ENCODE measurements around the gene NDUFB2. TPM values are rescaled to one million over a fixed set of nuclear protein-coding genes. Genes with fewer than 3 reads are reported as not detected.
"Not testable (repeated sequence)": the region's sequence is repeated elsewhere in the genome, so short reads cannot be mapped to it uniquely, and the experiment has no call there.

The NDUFB2 gene
- total RNA-seq, 1 donor from 2014 or later, result 217 TPM

DNA sequence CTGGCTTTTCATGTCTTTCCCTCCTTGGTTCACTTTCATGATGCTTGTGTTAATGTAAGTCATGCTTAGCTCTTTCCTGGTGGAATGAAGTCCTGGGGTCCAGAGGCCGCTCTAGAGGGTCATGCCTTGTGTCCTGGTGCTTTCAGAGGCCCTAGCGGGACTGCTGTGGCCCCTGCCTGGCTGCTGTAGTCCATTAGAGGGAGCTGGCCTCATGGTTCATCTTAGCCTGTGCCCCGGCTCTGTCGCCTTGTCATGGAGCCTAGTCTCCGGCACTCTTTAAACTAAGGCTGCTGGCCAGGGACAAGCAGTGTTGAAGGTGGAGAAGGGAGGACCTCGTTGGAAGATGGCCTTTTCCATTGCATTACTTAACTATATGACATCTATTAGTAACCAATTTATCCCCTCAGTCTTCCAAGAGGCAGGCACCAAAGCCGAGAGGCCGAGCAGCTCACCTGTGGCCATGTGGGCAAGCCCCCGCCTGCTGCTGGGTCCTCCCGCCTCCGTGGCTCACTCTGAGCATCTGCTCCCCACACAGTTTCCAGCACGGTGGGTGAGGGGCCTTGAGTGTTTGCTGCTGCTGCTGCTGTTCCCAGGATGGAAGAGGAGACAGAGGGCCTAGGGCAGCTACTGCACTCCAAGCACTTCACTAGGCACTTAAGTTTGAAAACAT lies 5.0 kb upstream of the NDUFB2 start:
- no peak for DNase-seq

GRCh38 chr7:140693849-140694248 lies 2.7 kb upstream of the NDUFB2 start:
- DNase-seq, result not testable (repeated sequence)

GRCh38 chr7:140694592-140694991 lies 1.9 kb upstream of the NDUFB2 start:
- no peak for DNase-seq

DNA sequence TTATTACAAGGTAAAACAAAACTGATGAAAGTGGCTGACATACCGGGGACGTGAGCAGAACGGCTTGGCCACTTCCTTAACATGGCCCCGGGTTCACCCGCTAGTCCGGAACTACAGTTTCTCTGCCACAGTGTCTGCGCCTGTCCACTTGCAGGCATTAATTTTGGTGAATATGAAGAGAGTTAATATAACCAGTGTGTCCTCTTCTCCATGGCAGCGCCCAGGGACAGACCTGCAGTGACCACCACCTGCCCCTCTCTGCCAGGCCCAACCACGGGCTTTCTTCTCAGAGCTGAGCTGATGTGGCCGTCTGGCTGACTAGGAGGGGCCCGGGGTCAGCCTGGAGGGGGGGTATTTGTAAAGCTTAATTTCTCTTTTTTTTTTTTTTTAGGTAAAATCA lies 1.1 kb upstream of the NDUFB2 start:
- DNase-seq, result no peak

- DNase-seq, result peak; percentile 95
Measured at GRCh38 chr7:140696024-140696679, 356 bp upstream of the NDUFB2 start.

DNA sequence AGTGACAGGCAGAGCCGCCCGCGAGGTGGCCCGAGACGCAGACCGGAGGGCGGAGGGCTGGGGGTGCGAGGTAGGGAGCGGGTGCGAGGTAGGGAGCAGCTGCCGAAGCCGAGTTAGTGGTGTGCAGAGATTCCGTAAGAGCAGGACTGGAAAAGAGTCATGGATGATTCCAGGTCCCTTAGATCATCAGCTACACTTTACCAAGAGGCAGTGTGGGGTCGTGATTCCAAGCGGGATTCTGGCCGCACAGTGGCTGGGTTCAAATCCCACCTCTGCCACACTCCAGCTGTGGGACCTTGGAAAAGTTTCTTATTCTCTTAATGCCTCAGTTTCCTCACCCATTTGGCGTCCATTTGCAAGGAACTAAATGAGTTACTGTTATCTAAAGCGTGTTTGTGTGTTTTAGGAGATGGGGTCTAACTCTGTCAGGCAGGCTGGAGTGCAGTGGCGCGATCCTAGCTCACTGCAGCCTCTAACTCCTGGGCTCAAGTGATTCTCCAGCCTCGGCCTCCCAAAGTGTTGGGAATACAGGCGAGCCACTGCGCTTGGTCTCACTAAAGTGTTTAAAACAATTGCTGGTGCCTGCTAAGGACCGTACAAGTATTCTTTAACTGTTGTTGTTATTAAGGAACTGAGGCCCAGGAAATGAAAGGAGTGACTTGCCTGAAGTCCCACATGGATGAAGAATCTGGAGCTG lies 1.1 kb downstream of the NDUFB2 start:
- DNase-seq, result no peak

DNA sequence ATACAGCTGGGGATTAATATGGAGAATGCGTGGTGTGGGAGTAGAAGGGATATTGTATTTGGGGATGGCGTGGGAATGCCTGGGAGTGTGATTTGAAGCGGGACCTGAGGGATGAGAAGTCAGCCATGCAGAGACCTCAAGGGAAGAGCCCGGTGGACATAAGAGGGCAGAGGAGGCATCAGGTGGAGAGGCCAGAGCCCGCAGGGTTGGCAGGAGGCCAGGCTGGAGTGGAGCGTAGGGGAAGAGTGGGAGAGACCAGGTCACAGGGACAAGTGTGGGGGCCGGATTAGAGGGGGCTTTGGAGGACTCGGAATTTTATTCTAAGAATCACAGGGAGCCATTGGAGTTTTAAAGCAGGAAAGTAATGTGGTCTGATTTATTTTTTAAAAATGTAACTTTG lies 2.0 kb downstream of the NDUFB2 start:
- no peak for DNase-seq

- DNase-seq, result no peak
Measured at GRCh38 chr7:140702774-140703173, 6.3 kb downstream of the NDUFB2 start.

DNA sequence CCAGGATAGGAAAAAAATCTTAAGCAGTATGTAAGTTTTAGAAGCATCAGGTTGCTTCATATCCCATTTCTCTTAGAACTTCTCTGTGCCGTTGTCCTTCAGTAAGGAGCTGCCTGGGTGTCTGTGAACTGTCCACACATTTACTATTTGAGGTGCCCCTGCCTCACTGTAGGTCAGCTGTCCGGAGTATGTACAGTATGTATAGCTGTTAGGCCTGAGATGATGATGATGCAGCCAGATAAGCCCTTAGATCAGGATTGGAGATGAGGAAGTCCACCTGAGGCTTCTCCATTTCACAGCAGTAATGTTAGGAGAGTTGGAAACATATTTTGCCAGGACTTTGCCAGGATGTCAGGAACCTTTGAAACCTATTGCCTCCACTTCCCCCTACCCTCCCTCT lies 7.7 kb downstream of the NDUFB2 start:
- DNase-seq, result no peak

- DNase-seq, result no peak
Measured at GRCh38 chr7:140707132-140707531, 10.6 kb downstream of the NDUFB2 start.

- not testable (repeated sequence) for DNase-seq
Measured at GRCh38 chr7:140708764-140709163, 12.3 kb downstream of the NDUFB2 start.

- DNase-seq, result not testable (repeated sequence)
Measured at GRCh38 chr7:140712392-140712791, 15.9 kb downstream of the NDUFB2 start.

- DNase-seq, result no peak
Measured at GRCh38 chr7:140714331-140715040, 18.0 kb downstream of the NDUFB2 start.

DNA sequence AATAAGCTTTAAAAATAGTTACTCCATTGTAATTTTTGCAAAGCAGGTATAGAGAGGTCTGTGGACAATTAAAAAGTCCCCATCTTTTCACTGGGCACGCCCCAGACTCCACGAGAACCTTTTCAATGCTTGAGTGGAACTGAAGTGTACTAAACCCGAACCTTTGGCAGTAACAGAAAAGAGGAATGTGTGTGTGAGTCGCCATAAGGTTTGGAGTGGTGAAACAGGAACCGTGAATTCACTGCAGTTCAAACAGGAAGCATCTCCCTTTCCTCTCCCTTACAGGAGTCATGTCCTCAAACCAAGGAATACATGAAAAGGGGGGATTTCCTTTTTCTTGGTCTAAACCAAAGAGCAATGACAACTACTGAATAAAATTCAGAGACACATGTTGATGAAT lies 23.2 kb downstream of the NDUFB2 start:
- DNase-seq, result peak; percentile 46

GRCh38 chr7:140722254-140722653 lies 25.7 kb downstream of the NDUFB2 start:
- no peak for DNase-seq

GRCh38 chr7:140723006-140723405 lies 26.5 kb downstream of the NDUFB2 start:
- no peak for DNase-seq

- DNase-seq, result no peak
Measured at GRCh38 chr7:140723574-140723973, 27.1 kb downstream of the NDUFB2 start.

GRCh38 chr7:140724706-140725105 lies 28.2 kb downstream of the NDUFB2 start:
- no peak for DNase-seq

GRCh38 chr7:140726281-140726680 lies 29.8 kb downstream of the NDUFB2 start:
- peak; percentile 39 for DNase-seq

- no peak for DNase-seq
Measured at GRCh38 chr7:140732416-140732815, 35.9 kb downstream of the NDUFB2 start.

DNA sequence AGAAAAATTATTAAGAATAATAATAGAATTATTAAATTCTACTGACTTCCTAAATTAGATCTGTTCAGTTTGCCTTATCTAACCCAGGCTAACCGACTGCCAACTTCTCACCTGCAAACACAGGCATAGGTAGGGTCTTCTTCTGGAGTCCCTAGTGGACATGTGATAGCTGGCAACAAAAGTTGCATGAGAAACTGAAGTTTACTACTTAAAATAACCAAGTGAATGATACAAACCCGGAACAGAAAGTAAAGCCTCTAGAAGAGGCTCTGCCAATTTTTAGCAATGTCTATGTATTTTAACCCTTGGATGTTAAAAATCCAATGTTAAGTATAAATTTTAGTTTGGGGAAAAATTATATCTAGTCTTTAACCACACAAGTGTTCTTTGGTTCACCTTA lies 37.6 kb downstream of the NDUFB2 start:
- no peak for DNase-seq

GRCh38 chr7:140734729-140735128 lies 38.2 kb downstream of the NDUFB2 start:
- no peak for DNase-seq

DNA sequence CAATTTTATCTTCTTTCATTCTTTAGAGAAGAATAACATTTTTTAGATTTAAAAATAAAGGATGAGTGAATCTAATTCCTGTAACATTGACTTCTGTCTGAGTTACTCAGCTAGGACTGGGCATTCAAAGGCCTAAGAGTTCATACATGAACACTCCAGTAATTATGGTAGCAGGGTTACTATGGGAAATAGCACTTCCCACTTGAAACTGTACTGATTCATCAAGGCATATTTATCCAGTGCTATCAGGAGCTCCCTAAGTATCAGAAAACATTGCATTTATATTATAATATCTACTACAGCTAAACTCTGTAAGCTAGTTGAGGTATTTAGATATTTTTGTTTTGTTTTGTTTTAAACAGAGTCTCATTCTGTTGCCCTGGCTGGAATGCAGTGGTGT lies 41.8 kb downstream of the NDUFB2 start:
- DNase-seq, result no peak

Data from dermis blood vessel endothelial cell (primary cell).